Measurements from ENCODE around the gene GATAD2B.

The GATAD2B gene

DNA sequence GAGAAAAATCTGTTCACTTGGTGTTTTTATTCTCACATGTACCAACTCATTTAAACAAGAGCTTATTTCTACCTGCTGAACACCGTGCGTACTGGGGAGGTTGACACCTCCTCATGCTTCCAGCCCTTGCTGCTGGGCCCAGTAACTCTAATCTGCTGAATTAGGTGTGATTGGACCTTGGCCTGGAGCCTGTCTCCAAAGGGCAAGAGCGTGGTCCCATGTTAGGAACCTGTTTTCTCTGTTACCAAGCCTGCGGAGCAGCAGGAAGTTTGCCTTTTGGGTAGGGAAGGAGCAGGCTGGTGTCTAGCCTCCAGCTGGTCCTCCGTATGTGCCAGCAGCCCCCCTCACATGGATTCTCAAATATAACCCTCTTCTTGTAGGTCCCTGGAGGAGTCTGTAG, 158.5 kb downstream of the GATAD2B start:
- TF ChIP-seq, protein P1, sequence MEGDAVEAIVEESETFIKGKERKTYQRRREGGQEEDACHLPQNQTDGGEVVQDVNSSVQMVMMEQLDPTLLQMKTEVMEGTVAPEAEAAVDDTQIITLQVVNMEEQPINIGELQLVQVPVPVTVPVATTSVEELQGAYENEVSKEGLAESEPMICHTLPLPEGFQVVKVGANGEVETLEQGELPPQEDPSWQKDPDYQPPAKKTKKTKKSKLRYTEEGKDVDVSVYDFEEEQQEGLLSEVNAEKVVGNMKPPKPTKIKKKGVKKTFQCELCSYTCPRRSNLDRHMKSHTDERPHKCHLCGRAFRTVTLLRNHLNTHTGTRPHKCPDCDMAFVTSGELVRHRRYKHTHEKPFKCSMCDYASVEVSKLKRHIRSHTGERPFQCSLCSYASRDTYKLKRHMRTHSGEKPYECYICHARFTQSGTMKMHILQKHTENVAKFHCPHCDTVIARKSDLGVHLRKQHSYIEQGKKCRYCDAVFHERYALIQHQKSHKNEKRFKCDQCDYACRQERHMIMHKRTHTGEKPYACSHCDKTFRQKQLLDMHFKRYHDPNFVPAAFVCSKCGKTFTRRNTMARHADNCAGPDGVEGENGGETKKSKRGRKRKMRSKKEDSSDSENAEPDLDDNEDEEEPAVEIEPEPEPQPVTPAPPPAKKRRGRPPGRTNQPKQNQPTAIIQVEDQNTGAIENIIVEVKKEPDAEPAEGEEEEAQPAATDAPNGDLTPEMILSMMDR (IDR thresholded peaks at IDR 0.05; ENCODE audit: low read depth, low read length), result no peak
- no peak for DNase-seq (ENCODE audit: extremely low read depth, low read depth)

- TF ChIP-seq, protein P1 (IDR thresholded peaks at IDR 0.05; ENCODE audit: low read depth, low read length), result no peak
- DNase-seq (ENCODE audit: extremely low read depth, low read depth), result no peak
These were observed 159.2 kb downstream of the GATAD2B start for GRCh38 chr1:153763365-153764225.

DNA sequence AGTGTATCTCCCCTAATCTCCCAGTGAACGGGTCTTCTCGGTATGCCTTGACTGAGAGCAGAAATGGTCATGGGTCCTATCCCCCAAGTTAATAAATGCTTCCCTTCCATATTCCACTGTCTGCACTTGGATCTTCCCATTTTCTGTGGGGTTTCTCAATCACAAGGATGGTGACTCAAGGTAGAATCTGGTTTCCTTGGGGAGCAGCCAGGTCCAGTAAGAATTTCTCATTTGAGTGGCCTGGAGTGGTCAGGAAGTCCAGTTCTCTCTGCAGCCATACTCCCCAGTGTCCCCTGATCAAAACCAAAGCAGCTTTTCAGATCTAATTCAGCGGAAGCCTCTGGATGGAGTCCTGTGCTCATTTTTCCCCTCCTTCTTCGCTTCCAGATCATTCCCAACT, 162.3 kb downstream of the GATAD2B start:
- DNase-seq (ENCODE audit: extremely low read depth, low read depth), result no peak
- TF ChIP-seq, protein P1 (IDR thresholded peaks at IDR 0.05; ENCODE audit: low read depth, low read length), result no peak
